ENCODE measurements around the gene C14orf39. TPM values are rescaled to one million over a fixed set of nuclear protein-coding genes. Genes with fewer than 3 reads are reported as not detected.

The C14orf39 gene, protein sequence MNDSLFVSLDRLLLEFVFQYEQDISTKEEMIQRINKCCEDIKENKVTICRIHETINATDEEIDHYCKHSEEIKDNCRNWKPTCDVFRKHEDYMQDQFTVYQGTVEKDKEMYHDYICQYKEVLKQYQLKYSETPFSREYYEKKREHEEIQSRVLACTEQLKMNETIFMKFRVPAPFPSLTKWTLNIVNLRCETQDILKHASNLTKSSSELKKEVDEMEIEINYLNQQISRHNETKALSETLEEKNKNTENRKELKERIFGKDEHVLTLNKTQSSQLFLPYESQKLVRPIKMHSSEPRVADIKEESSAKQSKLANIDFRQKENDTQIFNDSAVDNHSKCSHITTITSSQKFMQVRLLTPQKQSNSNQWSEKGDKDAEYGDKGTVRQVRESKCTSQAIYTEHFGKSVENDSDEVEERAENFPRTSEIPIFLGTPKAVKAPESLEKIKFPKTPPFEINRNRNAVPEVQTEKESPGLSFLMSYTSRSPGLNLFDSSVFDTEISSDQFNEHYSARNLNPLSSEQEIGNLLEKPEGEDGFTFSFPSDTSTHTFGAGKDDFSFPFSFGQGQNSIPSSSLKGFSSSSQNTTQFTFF
- total RNA-seq, result not detected
- long read RNA-seq, result 0 reads

DNA sequence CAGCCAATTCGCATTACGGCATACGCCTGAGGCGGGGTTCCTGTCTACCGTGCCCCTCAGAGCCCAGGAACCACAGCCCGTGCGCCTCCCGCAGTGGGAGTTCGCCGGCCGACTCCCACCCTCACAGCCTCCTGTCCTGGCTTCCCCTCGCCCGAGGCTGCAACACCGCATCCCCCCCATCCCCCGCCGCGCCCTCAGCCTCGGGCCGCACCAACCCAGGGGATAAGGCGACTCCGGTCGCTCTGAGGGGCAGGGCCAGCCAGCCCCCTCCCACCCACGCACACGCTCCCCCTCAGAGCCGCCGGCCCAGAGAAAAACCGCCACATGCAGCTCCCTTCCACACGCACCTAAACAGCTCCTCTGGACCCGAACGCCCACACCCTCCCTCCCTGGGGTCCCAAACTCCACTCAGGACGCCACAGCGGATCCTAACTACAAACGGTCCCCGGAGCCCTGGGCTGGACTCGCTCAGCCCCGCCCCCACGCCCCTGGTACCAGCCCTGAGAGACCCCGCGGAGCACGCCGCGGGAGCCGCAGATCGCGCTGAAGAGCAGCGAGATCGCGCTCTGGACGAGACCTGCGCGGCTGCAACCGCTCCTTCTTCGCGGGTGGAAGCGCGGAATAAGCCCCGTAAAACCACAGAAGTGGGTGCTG, at the start of gene C14orf39:
TSS of gene C14orf39 (minus strand) at position 466 of the 654 bp plus-strand sequence. CDS start 985 bp downstream, outside the sequence.
- intact Hi-C loops (cut with DNase I), result no loop called here
- DNase-seq (no peak), ATAC-seq (ENCODE audit: poor library complexity) (no peak)

DNA sequence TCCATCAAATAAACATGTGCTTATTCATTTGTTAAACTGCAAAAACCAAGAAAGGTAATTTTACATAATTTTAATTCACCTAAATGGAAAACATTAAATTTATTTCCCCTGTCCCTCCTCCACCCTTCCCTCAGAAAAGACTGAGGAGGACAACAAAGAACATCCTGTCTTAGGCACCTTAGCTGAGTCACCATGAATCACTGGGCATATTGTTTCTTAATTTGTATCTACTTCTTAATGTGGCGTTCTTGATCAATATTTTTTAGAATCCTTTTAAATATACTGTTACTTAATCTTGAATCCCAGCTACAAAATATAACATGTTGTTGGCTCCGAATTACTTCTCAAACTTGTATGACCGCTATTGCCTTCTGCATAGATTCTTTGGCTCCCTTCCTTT, 46.6 kb upstream of the C14orf39 start:
- ATAC-seq (ENCODE audit: poor library complexity) (no peak), DNase-seq (no peak)
- intact Hi-C loops (cut with DNase I), result no loop called here

DNA sequence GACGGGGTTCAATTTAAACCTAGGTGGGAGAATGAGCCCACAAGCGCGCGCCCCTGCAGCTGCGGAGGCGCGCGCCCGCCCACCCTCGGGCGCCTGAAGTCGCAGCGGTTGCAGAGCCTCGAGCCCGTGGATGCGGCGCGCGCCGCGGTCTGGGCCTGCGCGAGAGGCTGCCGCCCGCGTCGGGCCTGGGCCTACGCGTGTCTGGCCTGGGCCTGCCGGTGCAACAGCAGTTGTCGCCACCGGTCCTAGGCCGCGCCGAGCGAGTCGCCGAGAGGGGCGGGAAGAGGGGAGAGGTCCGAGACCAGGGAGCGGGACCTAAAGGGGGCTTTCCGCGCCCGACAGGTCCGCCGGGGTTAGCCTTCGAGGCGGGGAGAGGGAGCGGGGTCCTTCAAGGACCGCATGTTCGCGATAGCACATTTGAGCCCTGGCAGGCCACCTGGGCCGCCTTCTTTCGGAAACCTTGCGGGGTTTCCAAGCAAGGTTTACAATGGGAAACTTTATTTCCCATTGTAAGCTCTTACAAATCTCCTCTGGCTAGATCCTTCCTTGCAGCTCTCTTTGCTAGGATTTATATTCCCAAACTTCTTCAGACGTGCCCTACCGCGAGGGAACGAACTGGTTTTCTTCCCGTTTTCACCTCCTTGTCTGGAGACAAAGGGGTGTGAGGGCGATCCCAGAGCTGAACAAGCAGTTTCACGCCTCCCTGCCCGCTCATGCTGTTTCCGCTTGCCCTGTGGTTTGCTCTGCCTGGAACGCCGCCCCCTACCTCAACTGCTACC, 29.8 kb upstream of the C14orf39 start:
- intact Hi-C loops (cut with DNase I), result no loop called here
- no peak for DNase-seq
- ATAC-seq (ENCODE audit: poor library complexity), result no peak

DNA sequence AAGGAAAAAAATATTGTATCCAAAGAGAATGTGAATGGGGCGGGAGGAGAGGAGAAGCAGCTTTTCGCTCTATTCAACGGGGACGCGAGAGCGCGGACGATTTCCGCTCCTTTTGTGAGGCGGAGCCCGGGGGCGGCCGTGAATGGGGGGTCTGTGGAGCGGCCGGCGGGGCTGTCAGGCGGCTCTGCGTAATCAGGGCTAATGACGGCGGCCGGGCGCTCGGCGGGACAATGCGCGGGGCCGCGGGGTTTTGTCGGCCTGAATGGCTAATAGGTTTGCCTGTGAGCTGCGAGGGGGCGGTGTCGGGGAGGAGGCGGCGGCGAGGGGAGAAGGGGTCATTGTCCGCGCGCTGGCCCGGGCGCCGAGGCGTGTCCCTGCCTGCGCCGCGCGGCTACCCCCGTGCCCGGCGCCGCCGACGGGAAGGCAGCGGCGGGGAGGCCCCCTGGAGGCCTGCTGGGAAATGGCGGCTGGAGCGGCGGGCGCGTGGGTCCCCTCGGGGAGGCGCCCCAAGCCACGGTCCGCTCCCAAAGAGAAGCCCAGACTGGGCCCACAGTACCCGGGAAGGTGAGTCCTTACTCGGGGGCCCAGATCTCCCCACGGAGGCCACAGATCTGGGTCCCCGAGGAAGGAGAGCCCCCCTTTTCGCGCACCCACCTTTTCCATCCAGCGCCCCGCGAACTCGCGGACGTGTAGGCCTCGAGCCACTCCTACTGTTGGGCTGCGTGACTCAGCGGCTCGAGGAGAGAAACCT, 29.1 kb upstream of the C14orf39 start:
- DNase-seq (no peak), ATAC-seq (ENCODE audit: poor library complexity) (no peak)
- intact Hi-C loops (cut with DNase I), result no loop called here

DNA sequence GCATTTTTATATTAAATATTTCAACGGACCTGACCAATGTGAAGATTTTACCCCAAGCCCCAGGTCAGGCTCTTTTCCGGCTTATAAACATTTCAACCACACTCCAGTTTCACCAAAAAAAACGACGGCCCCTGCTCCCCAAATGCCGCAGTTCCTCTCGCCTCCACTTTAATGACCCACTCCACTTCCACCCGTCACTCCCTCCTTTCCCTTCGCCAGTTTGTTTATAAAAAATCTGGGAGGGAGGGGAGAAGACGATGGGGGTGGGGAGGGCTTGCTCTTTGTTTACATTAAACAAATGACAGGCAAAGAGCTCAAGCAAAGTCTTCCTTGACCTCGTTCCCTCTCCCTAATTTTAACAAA, 28.5 kb upstream of the C14orf39 start:
- intact Hi-C loops (cut with DNase I), result no loop called here
- DNase-seq (no peak), ATAC-seq (ENCODE audit: poor library complexity) (no peak)

DNA sequence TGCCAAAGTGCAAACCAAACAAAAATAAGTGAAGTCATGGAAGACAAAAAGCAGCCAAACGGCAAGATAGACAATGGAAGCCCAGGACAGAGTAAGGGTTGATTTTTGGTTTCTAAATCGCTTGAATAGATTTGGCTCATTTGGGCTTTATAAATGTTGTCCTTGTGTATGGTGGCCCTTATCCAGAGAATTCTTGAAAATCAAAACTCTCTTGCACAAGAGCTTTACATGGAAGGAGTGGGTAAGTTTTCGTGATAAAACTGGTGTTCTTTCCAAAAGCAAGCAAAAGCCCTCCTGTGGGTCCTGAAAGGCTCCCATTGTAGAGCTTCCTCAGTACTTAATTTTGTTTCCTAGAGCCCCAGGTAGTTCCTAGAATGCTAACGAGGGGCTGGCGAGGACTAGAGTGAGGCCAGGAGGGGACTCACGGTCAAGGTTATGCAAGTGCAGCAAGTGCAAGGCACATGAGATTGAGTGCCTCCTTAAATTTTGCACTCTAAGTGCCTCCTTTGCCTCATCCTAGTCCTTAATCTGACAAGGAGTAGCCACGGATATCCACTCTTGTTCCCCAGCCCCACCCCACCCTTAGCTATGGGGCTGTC, 27.2 kb upstream of the C14orf39 start:
- intact Hi-C loops (cut with DNase I), result no loop called here
- DNase-seq (no peak), ATAC-seq (ENCODE audit: poor library complexity) (no peak)

DNA sequence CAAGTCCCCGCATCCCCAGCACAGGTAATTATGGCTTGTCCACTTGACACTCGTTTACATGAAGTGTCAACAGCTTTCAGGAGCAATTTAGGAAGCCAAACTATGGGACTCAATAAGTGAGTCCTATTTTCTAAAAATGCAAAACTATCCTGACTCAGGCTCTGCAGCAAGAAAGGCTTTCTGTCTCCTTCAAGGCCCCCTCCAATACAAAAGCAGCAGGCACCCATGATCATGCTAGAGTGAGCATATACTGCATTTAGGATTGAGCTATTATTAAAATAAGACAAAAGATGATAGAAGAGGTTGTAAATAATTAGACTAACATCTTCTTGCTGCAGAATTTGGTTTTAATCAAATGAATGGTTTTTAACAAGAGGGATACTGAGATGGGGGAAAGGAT, 26.3 kb upstream of the C14orf39 start:
- intact Hi-C loops (cut with DNase I), result no loop called here
- DNase-seq (no peak), ATAC-seq (ENCODE audit: poor library complexity) (no peak)

DNA sequence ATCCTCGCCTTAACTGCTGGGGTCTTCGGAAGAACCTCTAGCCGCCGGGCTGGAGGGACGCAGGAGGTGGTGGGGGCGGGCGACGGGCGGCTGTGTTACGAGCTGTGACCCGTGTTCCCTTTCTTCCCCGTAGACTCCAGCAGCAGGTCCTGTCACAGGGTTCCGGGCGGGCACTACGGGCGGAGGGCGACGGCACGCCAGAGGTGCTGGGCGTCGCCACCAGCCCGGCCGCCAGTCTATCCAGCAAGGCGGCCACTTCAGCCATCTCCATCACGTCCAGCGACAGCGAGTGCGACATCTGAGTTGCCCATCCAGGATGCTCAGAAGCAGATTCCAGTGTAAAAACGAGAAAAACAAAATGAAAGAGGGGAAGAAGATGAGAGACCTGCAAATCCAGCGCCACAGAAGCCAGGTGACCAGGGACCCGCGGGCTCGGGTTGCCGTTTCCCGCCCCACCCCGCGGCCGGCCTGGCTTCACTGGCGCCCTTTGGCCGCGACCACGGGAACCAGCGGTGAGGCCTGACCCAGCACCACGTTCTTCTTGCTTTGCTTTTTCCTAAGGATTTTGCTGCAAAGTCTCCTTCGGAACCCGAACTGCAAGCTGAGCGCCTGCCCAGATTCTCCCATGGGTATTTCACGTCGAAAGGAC, 25.2 kb upstream of the C14orf39 start:
- intact Hi-C loops (cut with DNase I), result no loop called here
- ATAC-seq (ENCODE audit: poor library complexity) (no peak), DNase-seq (no peak)

DNA sequence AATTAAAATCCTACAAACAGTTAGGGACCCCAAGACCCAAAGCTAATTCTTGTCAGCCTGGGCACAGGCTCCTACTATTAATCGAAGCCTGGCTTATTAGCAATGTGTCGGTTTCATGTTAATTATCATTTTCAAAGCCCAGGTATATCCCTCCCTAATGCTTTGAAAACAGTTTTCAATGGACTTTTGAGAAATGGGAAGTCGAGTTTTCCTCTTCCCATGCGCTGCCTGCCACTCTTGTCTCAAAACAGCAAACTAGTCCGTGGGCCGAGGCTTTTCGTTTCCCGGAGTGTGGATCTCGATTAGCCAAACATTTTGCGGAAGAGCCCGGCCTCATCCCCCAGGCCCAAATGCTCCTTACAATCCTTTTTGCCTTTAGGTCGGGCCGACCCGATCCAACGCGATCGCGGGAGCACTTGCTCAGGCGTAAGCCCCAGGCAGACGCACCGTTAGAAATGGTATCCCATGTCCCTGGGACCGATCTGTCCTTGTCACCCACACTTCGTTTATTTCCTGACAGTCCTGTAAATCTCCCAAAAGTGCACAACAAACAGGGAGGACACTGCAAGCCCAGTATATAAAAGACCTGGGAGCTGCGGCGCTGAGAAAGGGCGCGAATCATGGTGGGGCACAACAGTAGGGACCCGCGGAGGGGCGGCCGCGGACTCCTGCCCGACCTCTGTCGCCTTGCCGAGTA, 24.5 kb upstream of the C14orf39 start:
- ATAC-seq (ENCODE audit: poor library complexity) (no peak), DNase-seq (no peak)
- intact Hi-C loops (cut with DNase I), result no loop called here

DNA sequence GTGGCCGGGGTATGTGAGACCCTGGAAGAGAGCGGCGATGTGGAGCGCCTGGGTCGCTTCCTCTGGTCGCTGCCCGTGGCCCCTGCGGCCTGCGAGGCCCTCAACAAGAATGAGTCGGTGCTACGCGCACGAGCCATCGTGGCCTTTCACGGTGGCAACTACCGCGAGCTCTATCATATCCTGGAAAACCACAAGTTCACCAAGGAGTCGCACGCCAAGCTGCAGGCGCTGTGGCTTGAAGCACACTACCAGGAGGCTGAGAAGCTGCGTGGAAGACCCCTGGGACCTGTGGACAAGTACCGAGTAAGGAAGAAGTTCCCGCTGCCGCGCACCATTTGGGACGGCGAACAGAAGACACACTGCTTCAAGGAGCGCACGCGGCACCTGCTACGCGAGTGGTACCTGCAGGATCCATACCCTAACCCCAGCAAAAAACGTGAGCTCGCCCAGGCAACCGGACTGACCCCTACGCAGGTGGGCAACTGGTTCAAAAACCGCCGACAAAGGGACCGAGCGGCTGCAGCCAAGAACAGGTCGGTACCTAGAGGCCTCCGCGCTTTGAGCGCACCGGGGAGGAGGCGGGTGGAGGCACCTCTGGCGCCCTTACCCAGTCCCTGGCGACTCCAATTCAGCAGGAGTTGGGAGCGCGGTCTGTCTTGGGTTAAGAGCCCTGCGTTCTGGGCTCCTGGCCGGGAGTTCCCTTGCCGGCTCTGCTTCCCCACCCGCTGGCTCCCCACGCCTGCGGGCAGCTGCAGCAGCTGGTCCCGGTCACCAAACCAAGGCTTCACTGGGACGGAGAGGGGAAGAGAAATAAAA, 23.8 kb upstream of the C14orf39 start:
- DNase-seq (no peak), ATAC-seq (ENCODE audit: poor library complexity) (no peak)
- intact Hi-C loops (cut with DNase I), result no loop called here

DNA sequence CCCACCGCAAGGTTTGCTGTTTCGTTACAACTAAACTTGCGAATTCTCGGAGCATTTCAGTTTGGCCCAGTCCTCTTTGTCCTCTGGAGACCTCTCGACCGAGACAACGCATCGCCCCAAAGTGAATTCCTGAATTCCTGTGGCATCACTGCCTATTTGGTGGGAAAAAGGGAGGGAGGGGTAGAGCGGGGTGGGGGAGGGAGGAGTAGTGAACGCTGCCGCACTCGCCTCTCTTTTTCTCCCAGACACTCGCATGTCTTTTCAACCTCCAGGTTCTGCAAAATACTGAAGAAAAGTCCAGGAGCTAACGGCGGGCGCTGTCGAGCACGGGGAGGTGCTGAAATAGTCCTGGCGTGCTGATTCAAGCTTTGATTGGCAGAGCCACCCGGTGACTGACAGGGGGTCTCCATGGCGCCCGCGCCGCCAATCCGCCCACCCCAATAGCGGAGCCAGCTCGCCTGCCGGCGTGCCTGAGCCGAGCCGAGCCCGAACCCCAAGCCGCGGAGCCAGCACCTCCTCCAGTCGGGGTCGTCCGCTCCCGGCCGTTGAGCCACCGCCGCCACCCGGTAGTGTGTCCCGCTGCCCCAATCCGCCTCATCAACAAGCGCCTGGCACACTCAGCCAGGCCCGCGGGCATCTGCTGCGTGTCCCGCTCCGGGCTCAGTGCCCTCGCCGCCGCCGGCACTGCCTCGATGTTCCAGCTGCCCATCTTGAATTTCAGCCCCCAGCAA, 23.0 kb upstream of the C14orf39 start, which contains the start of gene SIX6:
TSS of gene SIX6 (plus strand) at position 440 of the 731 bp plus-strand sequence. CDS start at position 693, 253 bp downstream.
- DNase-seq (no peak), ATAC-seq (ENCODE audit: poor library complexity) (no peak)
- intact Hi-C loops (cut with DNase I), result no loop called here

DNA sequence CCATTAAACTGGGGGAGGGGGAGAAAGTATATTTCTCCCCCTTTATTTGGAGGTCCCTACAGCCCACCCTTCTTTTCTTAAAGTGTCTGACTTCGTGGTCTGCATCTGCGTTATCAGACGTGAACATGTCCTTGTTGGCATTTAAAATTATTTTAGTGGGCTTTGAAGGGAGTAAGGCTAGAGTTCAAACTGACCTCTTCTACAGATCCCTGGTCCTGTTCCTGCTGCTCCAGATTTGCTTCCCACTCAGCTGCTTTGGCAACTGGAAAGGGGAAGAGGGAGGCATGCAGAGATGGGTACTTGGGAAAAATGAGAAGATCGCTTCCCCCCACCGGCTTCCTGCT, 22.5 kb upstream of the C14orf39 start:
- intact Hi-C loops (cut with DNase I), result no loop called here
- DNase-seq (no peak), ATAC-seq (ENCODE audit: poor library complexity) (no peak)

DNA sequence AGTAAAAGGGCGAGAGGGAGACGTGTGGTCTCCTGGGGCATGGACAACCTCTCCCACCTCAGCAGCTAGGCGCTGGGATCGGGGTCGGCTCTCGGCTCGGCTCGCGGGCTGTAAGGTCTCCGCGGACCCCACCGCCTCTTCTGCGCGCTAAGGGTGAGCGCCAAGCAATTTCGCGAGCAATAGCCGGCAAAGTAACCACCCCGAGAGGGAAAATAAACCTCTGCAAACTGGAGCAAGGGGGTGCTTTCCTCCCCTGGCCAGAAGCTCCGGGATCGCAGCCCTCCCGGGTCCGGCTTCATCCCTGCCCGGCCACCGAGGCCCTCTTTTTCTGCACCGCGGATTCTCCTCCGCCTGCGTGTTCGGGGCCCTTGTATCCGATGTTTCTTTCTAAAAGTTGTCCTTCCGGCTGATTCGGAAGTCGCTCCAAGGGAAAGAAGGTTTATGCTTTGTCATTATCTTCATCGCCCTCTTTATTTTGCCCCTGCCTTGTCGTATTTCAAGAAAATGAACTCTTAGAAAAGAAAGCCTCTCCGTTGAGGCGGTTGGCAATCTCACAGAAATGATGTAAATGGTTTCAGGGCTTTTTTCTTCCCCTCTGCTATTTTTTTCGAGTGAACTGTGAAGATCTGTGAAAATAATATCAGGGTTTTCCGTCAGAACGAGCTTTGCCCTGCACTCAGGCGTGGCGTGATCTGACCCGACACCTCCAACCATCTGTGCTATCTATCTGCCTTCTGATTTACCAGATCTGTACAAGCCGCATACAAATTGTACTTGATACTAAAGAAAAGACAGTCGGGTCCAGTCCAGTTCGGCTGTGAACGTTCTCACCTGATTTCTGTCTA, 21.3 kb upstream of the C14orf39 start:
- ATAC-seq (ENCODE audit: poor library complexity) (no peak), DNase-seq (no peak)
- intact Hi-C loops (cut with DNase I), result no loop called here

DNA sequence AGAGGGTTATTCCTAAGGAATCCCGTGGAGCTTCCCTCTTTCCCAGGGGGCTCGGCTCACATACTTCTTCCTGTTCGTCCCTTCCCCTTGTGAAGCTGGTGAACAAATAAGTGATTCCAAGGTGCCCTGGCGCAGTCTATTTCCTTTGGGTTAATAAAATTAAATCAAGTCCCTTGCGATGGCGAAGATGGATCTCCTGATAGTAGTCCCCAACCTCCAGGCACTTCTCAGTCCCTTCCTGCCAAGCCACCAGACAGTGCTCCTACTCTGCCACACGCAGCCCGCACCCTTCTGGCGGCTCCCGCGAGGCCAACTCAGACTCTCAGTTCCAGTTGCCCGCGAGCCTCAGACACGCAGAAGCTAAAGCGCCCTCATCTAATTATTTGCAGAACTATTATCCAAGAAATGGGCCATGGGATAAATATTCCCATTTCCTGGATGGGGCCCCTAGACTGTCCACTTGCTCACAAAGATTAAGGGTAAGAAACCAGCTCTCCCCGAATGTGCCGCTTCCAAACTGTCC, 20.7 kb upstream of the C14orf39 start:
- ATAC-seq (ENCODE audit: poor library complexity) (no peak), DNase-seq (no peak)
- intact Hi-C loops (cut with DNase I), result no loop called here

DNA sequence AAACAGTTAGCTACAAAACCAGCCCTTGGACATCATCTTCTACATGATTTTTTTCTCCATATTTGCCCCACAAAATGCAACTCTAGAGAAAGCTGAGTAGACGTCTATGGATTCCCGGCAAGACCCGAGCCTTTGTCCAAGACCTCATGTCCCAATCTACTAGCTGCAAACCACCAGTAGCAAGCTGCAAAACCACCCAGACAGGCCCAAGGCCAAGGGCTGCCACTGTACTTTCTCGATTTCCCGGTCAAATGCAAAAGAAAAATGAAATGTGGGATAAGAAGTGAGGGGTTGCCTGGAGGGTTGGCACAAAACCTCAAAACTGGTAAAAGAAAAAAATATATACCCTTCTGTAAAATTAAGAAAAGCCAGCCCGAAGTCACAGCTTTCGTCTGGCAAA, 20.1 kb upstream of the C14orf39 start:
- DNase-seq, result no peak
- ATAC-seq (ENCODE audit: poor library complexity), result no peak
- intact Hi-C loops (cut with DNase I), result no loop called here
